ENCODE data around the gene RTEL1. TPM values are rescaled to one million over a fixed set of nuclear protein-coding genes. Genes with fewer than 3 reads are reported as not detected.

Gene RTEL1
- polyA plus RNA-seq, 1 experiment, result 11.3 TPM

DNA sequence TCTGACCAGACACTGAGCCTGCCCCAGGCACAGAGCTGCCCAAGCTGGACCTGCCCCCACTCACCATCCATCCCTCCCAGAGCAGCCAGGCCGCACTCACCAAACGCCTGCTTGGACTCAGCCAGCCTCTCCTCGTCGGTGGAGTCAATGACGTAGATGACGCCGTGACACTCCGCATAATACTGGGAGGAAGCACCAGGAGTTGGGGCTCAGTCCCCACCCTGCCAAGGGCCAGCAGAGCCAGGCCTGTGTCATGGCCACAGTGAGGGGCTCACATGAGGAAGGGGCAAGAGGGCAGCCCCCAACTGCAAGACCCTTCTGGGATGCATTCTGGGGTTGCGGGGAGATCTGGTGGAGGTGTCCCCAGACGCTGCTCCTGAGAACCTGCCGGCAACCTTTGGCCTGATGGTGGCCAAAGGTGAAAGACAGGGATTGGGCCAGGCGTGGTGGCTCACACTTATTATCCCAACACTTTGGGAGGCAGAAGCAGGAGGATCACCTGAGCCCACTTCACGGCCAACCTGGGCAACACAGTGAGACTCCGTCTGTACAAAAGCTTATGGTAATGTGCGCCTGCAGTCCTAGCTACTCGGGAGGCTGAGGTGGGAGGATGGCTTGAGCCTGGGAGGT lies 44.0 kb downstream of the RTEL1 start:
- no peak for DNase-seq (ENCODE audit: low read depth, low spot score)
- no peaks in the 10 kb centered on the region for H3K27me3 ChIP-seq (ENCODE audit: control insufficient read depth, insufficient read depth, low read length)
- TF ChIP-seq, protein P1, sequence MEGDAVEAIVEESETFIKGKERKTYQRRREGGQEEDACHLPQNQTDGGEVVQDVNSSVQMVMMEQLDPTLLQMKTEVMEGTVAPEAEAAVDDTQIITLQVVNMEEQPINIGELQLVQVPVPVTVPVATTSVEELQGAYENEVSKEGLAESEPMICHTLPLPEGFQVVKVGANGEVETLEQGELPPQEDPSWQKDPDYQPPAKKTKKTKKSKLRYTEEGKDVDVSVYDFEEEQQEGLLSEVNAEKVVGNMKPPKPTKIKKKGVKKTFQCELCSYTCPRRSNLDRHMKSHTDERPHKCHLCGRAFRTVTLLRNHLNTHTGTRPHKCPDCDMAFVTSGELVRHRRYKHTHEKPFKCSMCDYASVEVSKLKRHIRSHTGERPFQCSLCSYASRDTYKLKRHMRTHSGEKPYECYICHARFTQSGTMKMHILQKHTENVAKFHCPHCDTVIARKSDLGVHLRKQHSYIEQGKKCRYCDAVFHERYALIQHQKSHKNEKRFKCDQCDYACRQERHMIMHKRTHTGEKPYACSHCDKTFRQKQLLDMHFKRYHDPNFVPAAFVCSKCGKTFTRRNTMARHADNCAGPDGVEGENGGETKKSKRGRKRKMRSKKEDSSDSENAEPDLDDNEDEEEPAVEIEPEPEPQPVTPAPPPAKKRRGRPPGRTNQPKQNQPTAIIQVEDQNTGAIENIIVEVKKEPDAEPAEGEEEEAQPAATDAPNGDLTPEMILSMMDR (IDR thresholded peaks at IDR 0.05; ENCODE audit: low read depth, low read length), result no peak
- CTCF ChIA-PET, result no interaction called here
- no peaks in the 10 kb centered on the region; the same call in 1 of the 2 replicates for H3K9me3 ChIP-seq (ENCODE audit: control insufficient read depth, insufficient read depth, low read length)
- no peak overlapping the region for H3K27ac ChIP-seq (ENCODE audit: low read depth, low read length)
- POLR2A ChIA-PET, result no interaction called here
- no peak overlapping the region for H3K4me3 ChIP-seq (ENCODE audit: low read depth, low read length)

DNA sequence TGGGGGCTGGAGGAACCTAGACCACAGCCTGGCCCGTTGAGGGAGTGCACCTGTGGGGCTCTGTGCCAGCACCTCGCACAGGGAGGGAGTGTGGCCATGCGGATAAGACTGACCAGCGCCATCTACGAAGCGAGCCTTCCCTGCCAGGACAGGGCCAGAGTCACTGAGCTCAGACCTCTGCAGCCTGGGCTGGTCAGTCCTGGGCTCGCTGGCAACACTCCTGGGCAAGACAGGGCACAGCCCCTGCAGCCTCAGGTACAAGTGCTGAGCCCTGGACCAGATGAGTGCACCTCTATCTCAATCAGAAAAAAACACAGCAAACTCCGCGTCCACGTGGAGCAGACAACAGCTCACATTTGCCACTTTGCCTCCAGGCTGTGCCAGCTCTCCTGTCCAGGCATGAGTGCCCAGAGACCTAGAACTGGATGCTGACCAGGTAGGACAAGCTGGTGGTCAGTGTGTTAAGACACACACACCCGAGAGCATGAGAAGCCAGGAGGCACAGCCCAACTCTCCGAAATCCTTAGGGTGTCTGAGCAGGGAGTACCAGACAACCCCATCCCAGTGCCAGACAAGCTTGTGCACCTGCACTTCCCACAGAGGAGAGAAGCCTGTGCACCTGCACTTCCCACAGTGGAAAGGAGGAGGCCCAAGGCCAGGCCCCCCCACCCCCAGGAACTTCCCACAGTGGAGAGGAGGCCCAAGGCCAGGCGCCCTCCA lies 44.8 kb downstream of the RTEL1 start:
- CTCF ChIA-PET, result no interaction called here

DNA sequence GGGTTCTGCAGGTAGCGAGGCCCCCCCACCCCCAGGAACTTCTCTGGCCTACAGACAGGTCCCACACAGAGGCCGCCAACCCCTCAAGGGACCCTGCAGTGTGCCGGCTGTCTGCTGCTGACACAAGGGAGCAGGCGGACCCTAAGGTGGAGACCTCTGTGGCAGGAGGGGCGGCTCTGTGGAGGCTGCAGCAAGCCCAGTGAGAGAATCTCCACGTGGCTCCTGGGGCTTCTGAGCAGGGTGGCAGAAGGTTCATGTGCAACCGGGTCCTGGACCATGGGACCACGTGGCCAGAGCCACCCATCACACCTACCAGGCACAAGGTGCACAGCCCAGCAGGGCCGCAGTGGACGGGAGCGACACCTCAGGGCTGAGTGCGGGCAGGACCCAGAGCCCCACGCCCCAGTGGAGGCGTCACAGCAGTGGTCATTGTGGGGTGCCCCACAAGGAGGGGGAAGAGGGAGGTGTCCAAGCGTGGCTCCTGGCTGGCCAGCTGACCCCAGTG lies 45.4 kb downstream of the RTEL1 start:
- no peak overlapping the region for H3K27ac ChIP-seq (ENCODE audit: low read depth, low read length)
- ChIA-PET POLR2A (no interaction called here), CTCF (no interaction called here)
- H3K9me3 ChIP-seq (ENCODE audit: control insufficient read depth, insufficient read depth, low read length), result no peaks in the 10 kb centered on the region; the same call in 1 of the 2 replicates
- H3K4me3 ChIP-seq (ENCODE audit: low read depth, low read length), result no peak overlapping the region
- no peak for DNase-seq (ENCODE audit: low read depth, low spot score)
- H3K27me3 ChIP-seq (ENCODE audit: control insufficient read depth, insufficient read depth, low read length), result no peaks in the 10 kb centered on the region
- TF ChIP-seq, protein P1 (IDR thresholded peaks at IDR 0.05; ENCODE audit: low read depth, low read length), result no peak

More for the DNA sequence above, 44.8 kb downstream of the RTEL1 start:
- no peaks in the 10 kb centered on the region; the same call in 1 of the 2 replicates for H3K9me3 ChIP-seq (ENCODE audit: control insufficient read depth, insufficient read depth, low read length)
- POLR2A ChIA-PET, result no interaction called here
- DNase-seq (ENCODE audit: low read depth, low spot score), result no peak
- no peak overlapping the region for H3K4me3 ChIP-seq (ENCODE audit: low read depth, low read length)
- no peaks in the 10 kb centered on the region for H3K27me3 ChIP-seq (ENCODE audit: control insufficient read depth, insufficient read depth, low read length)
- H3K27ac ChIP-seq (ENCODE audit: low read depth, low read length), result no peak overlapping the region
- TF ChIP-seq, protein P1 (IDR thresholded peaks at IDR 0.05; ENCODE audit: low read depth, low read length), result no peak

DNA sequence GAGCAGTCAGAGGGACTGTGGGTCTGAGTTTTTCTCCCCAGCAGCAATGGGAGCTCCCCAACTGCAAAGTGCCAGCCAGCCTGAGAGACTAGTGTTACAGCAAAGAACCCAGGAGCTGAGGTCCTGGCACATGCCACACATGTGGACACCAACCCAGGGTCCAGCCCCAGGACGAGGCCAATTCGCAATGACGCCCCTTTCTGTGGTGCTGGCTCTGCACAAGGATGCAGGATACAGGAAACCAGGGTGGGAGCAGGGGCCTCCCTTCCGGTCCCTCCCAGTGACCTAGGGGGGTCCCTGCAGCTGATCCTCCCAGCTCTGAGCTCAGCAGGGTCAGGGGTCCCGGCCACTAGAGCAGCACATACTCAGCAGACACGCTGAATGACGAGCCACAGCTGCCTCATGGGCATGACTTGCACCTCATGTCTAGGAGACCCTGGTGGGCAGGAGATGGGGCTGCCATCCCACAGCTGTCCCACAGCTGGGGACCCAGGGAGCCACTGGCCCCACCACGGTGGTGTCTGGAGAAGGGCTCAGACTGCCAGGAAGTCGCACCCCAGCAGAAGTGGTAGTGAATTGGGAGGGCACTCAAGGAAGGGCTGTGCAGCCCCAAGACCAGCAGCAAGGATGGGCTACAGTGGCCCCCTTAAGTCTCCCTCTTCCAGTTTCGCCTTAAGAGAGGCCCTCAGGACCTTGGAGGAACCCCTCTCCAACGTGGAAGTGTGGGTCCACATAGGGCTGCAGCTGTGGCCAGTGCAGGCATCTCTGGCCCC lies 46.0 kb downstream of the RTEL1 start:
- TF ChIP-seq, protein P1 (IDR thresholded peaks at IDR 0.05; ENCODE audit: low read depth, low read length), result no peak
- Histone ChIP-seq H3K27me3 (ENCODE audit: control insufficient read depth, insufficient read depth, low read length) (no peaks in the 10 kb centered on the region), H3K27ac (ENCODE audit: low read depth, low read length) (no peak overlapping the region), H3K4me3 (ENCODE audit: low read depth, low read length) (no peak overlapping the region), H3K9me3 (ENCODE audit: control insufficient read depth, insufficient read depth, low read length) (no peaks in the 10 kb centered on the region; the same call in 1 of the 2 replicates)
- POLR2A ChIA-PET, result no interaction called here
- CTCF ChIA-PET, result no interaction called here
- no peak for DNase-seq (ENCODE audit: low read depth, low spot score)

Data from AG04450 (cell line).